Spleen (tissue), 7 donors: ENCODE data around the gene DIAPH1.

Source experiments
- CTCF ChIP-seq, 11 experiments: fragments of 200-600 bp in 7 of 11; fragments of 450-650 bp in 4 of 11; sonication (generic) in 4 of 11; IDR thresholded peaks in 8 of 11; conservative IDR thresholded peaks in 3 of 11; 1 replicate in 7 of 11; 2 replicates in 4 of 11; pipeline versions ENCODE4 v1.4.0 to v1.8.0; 2016 to 2021; ENCODE audit warnings: antibody characterized with exemption in 11 of 11, inconsistent platforms in 4 of 11, mild to moderate bottlenecking in 1 of 11
- POLR2A ChIP-seq, 3 donors: fragments of 450-650 bp; IDR thresholded peaks; one replicate each; pipeline ENCODE4 v1.5.1; 2017; ENCODE audit warnings: antibody characterized with exemption in 3 of 3, mild to moderate bottlenecking in 1 of 3
- POLR2AphosphoS5 ChIP-seq, 3 donors: sonication (generic); formaldehyde crosslinking; IDR thresholded peaks; one replicate each; pipeline ENCODE4 v1.5.1; 2017; ENCODE audit warnings: antibody characterized with exemption in 3 of 3
- donor health status: DM: no; HTN: no; CAD: no; lungs with moderate emphysema.
- donor health status: DM: no; HTN: no; CAD: no.
- donor health status: DM: no; HTN: no; CAD: no.

DNA sequence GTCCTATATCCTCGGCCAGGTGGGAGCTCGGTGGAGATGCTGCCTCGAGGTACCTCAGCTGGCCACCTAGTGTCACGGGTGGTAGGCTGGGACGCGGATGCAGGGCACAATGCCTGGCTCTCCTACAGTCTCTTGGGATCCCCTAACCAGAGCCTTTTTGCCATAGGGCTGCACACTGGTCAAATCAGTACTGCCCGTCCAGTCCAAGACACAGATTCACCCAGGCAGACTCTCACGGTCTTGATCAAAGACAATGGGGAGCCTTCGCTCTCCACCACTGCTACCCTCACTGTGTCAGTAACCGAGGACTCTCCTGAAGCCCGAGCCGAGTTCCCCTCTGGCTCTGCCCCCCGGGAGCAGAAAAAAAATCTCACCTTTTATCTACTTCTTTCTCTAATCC, 141.0 kb downstream of the DIAPH1 start:
- TF ChIP-seq CTCF (IDR thresholded peaks at IDR 0.05 in 8 of 11, conservative IDR thresholded peaks at IDR 0.05 in 3 of 11) (peak in 1 of 11 experiments; percentile 1), POLR2AphosphoS5 (IDR thresholded peaks at IDR 0.05) (no peak), POLR2A (IDR thresholded peaks at IDR 0.05) (no peak)
